DMS53 treated with DMSO at 0.1 percent for 48 hours (cell line): ENCODE measurements around the gene SLC5A9.
"Not testable (repeated sequence)": the region's sequence is repeated elsewhere in the genome, so short reads cannot be mapped to it uniquely, and the experiment has no call there.

Experiments
- DNase-seq: peaks from one replicate; lab custom pipeline; 2025; ENCODE audit not compliant: unreplicated experiment; lab: John Stamatoyannopoulos, UW

The SLC5A9 gene

GRCh38 chr1:48236716-48237470 is 14.4 kb downstream of the SLC5A9 start:
- peak; percentile 70 for DNase-seq

- DNase-seq: no peak
Measured at GRCh38 chr1:48242141-48242736, 19.7 kb downstream of the SLC5A9 start.

- DNase-seq: no peak
Measured at GRCh38 chr1:48245106-48245505, 22.6 kb downstream of the SLC5A9 start.

DNA sequence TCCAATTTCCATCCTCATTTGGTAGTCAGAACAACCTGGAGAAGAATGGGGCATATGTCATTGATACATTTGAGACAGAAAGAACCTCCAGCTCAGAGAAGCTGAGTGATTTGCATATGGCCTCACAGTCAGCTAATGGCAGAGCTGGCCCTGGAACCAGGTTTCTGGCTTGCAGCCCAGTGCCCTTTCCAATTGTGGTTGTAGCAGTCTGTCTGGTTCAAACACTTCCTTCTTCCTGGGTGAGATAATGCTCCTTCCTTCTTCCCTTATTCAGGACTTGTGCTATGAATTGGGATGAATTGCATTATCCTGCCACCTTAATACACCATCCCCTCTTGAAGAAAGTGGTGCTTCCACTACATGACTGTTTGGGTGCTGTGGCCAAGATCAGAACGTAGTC is 24.2 kb downstream of the SLC5A9 start:
- peak; percentile 85 for DNase-seq

DNA sequence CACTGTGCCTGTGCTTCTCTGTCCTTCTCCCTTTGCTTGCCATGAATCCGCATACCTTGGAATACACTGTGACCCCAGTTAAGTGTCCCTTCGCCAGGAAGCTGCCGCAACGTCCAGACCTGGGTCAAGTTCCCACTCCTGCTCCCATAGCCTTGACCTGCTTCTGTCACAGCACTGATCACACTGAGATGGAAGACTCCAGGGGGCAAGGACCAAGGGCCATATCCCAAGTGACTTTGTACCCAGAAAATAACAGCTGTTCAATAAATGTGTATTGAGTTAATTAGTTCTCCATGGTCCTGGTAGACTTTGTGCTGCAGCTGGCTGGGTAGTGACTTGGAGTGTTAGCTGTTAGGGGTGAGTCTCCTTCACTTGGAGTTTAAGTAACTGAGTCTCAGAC is 25.8 kb downstream of the SLC5A9 start:
- no peak for DNase-seq

GRCh38 chr1:48249868-48250267 is 27.4 kb downstream of the SLC5A9 start:
- DNase-seq: peak; percentile 92

DNA sequence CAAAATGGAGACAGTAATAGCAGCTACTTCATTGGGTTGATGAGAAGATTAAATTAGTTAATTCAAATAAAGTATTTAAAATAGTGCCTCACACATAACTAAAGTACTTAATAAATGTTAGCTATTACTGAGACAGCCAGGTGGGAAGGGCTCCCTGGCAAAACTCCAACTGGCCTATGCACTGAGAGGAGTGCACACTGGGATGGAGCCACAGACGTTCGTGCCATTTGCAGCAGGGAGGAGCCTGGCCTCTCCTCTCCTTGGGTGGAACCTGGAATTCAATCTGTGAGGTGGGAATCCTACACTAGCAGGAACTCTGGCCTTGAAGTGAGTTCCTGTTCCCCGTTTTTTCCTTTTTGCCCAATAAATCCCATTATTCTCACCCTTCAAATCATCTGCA is 28.1 kb downstream of the SLC5A9 start:
- no peak for DNase-seq

- no peak for DNase-seq
Measured at GRCh38 chr1:48251323-48251722, 28.8 kb downstream of the SLC5A9 start.

GRCh38 chr1:48251821-48252220 is 29.3 kb downstream of the SLC5A9 start:
- DNase-seq: no peak

DNA sequence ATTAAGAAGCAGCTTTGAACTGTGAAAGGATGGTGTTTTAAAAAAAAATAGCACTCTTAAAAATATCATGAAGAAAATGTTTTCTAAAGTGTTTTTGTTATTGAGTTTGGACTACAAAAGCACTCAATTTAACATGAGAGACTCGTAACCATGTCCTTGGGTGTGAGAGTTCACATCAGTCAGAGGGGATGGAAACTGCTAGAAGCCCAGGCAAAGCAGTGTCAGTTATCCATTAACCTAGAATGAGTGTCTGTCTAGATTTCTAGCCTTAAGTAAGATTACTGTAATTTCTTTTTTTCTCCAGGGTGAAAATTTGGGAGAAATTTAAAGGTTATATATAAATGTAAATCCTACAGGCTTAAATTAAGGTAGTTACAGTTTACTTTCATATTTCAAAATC is 31.7 kb downstream of the SLC5A9 start:
- DNase-seq: no peak

DNA sequence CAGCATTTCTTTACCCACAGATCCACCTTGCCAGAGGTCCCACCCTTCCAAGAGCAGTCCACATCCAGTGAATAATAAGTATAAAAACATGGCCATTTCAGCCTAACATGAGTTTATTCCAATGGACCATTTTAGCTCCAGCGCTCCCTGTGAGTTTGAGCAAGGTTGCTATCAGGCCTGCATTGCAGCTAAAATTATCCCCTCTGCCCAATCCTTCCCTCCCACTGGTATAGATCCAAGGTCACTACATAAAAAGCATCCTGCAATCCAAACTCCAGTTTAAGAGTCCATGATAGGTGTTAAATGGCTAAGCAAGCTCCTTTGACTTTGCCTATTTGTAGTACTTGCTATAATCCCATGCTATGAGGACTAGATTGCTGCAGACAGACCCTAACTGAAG is 35.6 kb downstream of the SLC5A9 start:
- no peak for DNase-seq

GRCh38 chr1:48261881-48262400 is 39.4 kb downstream of the SLC5A9 start:
- DNase-seq: no peak

DNA sequence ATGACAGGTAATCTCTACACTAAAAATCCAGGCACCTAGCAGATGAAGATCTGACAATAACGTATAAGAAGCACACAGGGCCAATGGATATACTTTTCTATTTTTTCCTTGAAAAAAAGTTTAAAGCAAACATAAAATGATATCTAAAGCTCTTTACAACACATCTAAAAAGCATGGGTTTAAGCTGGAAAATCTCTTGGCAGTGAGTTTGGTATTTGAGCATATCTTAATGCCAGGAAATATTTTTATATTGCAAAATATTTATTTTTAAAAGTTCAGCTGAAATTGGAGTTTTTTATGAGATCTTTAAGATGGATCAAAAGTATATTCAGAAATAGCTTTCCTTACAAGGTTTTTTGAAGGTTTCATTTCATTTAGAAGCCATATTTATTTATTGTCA is 40.5 kb downstream of the SLC5A9 start:
- DNase-seq: no peak

- DNase-seq: no peak
Measured at GRCh38 chr1:48266576-48266975, 44.1 kb downstream of the SLC5A9 start.

GRCh38 chr1:48277437-48277836 is 54.9 kb downstream of the SLC5A9 start:
- not testable (repeated sequence) for DNase-seq

GRCh38 chr1:48282329-48282728 is 59.8 kb downstream of the SLC5A9 start:
- DNase-seq: not testable (repeated sequence)

DNA sequence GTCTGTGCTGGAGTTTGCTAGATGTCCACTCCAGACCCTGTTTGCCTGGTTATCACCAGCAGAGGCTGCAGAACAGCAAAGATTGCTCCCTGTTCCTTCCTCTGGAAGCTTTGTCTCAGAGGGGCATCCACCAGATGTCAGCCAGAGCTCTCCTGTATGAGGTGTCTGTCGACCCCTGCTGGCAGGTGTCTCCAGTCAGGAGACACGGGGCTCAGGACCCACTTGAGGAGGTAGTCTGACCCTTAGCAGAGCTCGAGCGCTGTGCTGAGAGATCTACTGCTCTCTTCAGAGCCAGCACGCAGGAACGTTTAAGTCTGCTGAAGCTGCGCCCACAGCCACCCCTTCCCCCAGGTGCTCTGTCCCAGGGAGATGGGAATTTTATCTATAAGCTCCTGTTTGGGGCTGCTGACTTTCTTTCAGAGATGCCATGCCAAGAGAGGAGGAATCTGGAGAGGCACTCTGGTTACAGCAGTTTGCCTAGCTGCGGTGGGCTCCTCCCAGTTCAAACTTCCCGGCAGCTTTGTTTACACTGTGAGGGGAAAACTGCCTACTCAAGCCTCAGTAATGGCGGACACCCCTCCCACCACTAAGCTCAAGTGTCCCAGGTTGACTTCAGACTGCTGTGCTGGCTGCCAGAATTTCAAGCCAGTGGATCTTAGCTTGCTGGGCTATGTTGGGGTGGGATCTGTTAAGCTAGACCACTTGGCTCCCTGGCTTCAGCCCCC is 62.3 kb downstream of the SLC5A9 start:
- DNase-seq: not testable (repeated sequence)

DNA sequence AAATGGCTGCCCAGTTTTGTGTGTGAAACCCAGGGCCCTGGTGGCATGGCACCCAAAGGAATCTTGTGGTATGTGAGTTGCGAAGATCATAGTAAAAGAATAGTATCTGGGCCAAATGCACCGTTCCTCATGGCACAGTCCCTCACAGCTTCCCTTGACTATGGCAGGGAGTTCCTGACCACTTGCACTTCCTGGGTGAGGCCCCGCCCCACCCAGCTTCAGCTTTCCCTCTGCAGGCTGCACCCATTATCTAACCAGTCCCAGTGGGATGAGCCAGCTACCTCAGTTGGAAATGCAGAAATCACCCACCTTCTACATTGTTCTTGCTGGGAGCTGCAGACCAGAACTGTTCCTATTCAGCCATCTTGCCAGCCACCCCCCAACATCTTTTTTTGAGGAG is 63.0 kb downstream of the SLC5A9 start:
- DNase-seq: no peak

GRCh38 chr1:48291421-48291820 is 68.9 kb downstream of the SLC5A9 start:
- DNase-seq: no peak

GRCh38 chr1:48292706-48293105 is 70.2 kb downstream of the SLC5A9 start:
- DNase-seq: no peak

GRCh38 chr1:48294094-48294493 is 71.6 kb downstream of the SLC5A9 start:
- DNase-seq: not testable (repeated sequence)

DNA sequence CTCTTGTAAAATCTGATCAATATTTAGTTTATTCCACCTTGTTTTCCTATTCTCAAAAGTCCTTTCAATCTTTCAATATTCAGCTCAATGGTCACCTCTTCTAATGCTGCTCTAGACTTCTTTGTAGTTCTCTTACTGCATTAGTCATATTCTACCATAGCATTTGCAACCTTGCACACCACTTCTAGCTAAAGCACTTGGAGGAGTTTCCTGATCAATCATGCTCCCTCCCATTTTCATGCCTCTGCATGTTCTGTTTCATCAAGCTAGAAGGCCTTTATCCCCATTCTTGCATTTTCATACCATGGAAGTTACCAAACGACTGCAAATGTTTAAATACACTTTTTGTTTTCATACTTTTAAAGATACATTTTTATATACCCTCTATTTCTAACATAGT is 72.1 kb downstream of the SLC5A9 start:
- no peak for DNase-seq
